ENCODE measurements around the gene TCF23.

- TF ChIP-seq, protein P1, sequence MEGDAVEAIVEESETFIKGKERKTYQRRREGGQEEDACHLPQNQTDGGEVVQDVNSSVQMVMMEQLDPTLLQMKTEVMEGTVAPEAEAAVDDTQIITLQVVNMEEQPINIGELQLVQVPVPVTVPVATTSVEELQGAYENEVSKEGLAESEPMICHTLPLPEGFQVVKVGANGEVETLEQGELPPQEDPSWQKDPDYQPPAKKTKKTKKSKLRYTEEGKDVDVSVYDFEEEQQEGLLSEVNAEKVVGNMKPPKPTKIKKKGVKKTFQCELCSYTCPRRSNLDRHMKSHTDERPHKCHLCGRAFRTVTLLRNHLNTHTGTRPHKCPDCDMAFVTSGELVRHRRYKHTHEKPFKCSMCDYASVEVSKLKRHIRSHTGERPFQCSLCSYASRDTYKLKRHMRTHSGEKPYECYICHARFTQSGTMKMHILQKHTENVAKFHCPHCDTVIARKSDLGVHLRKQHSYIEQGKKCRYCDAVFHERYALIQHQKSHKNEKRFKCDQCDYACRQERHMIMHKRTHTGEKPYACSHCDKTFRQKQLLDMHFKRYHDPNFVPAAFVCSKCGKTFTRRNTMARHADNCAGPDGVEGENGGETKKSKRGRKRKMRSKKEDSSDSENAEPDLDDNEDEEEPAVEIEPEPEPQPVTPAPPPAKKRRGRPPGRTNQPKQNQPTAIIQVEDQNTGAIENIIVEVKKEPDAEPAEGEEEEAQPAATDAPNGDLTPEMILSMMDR (IDR thresholded peaks at IDR 0.05; ENCODE audit: insufficient read depth, low read depth, low read length): no peak
- TF ChIP-seq EZH2 (IDR thresholded peaks at IDR 0.05; ENCODE audit: insufficient read depth, low read length): no peak
Observed at GRCh38 chr2:27206346-27206745, 57.5 kb downstream of the TCF23 start.

All from astrocyte (in vitro differentiated cells and primary cell).